Measurements from ENCODE around the gene NACAD.

DNA sequence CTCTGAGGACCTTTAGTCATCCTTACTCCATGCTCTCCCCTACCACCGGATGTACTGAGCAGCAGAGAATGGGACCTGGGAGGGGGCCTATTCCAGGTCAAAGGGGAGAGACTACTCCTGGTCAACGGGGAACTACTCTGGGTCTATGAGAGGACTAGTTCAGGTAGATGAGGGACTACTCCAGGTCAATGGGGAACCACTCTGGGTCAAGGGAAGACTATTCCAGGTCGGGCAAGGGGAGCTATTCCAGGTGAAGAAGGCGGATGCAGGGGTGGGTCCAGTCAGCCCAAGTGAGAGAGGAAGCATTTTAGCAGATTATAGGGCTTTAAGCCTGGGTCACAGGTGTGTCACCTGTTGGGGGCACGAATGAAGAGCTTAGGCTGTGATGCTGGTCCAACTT is 53.4 kb downstream of the NACAD start:
- no peak for TF ChIP-seq ZFX (IDR thresholded peaks at IDR 0.05; ENCODE audit: borderline replicate concordance)
- TF ChIP-seq, protein P1, sequence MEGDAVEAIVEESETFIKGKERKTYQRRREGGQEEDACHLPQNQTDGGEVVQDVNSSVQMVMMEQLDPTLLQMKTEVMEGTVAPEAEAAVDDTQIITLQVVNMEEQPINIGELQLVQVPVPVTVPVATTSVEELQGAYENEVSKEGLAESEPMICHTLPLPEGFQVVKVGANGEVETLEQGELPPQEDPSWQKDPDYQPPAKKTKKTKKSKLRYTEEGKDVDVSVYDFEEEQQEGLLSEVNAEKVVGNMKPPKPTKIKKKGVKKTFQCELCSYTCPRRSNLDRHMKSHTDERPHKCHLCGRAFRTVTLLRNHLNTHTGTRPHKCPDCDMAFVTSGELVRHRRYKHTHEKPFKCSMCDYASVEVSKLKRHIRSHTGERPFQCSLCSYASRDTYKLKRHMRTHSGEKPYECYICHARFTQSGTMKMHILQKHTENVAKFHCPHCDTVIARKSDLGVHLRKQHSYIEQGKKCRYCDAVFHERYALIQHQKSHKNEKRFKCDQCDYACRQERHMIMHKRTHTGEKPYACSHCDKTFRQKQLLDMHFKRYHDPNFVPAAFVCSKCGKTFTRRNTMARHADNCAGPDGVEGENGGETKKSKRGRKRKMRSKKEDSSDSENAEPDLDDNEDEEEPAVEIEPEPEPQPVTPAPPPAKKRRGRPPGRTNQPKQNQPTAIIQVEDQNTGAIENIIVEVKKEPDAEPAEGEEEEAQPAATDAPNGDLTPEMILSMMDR (IDR thresholded peaks at IDR 0.05), result no peak
